Sigmoid colon (tissue), 4 donors: Measurements from ENCODE around the gene PSG7.
"Not testable (repeated sequence)": the region's sequence is repeated elsewhere in the genome, so short reads cannot be mapped to it uniquely, and the experiment has no call there.

Experiments used
- CTCF ChIP-seq, 4 experiments: fragments of 450-650 bp in 3 of 4; fragments of 200-600 bp in 1 of 4; IDR thresholded peaks; one replicate each; pipeline ENCODE4 v1.5.1; 2016 to 2019; ENCODE audit warnings: antibody characterized with exemption in 4 of 4, mild to moderate bottlenecking in 3 of 4, moderate library complexity in 2 of 4
- EP300 ChIP-seq, 4 donors: sonication (generic); formaldehyde crosslinking; IDR thresholded peaks; one replicate each; pipeline ENCODE4 v1.6.1; 2017; ENCODE audit warnings: antibody characterized with exemption in 4 of 4
- POLR2A ChIP-seq, 2 donors: fragments of 450-650 bp; IDR thresholded peaks; one replicate each; pipeline ENCODE4 v1.6.1; 2016; ENCODE audit warnings: antibody characterized with exemption in 2 of 2, mild to moderate bottlenecking in 2 of 2, moderate library complexity in 2 of 2
- POLR2AphosphoS5 ChIP-seq, 4 donors: sonication (generic); formaldehyde crosslinking; IDR thresholded peaks; one replicate each; pipeline ENCODE4 v1.6.1; 2017; ENCODE audit warnings: antibody characterized with exemption in 4 of 4

DNA sequence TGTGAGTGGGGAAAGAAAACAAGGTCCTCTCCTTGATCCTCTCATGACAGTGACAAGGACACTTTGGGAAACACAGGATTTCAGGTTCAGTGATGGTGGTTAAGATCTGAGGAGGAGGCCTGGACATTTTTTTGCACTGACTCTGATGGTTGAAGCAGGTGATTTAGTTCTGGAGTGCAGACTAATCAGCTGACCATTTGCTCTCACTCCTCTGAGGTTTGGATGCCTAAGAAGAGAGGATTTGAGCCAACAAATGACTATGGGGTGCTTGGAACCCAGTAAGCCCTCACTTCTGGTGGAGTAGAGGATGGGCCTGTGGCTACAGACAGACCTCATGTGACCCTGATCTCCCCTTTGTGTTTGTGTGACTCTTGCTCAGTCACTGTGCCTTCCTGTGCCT lies 60.4 kb downstream of the PSG7 start:
- not testable (repeated sequence) for TF ChIP-seq CTCF, POLR2A, EP300, POLR2AphosphoS5 (IDR thresholded peaks at IDR 0.05)
